ENCODE measurements around the gene MFAP1.
"Not testable (repeated sequence)": the region's sequence is repeated elsewhere in the genome, so short reads cannot be mapped to it uniquely, and the experiment has no call there.

The MFAP1 gene

GRCh38 chr15:43824302-43825246, at the start of gene MFAP1:
MFAP1 (minus strand) TSS chr15:43824690; CDS start chr15:43824569, 121 bp downstream.
- POLR2A ChIA-PET = interaction anchor here (0.6 to 1.3 kb wide), 9 partner anchors 8 to 306 kb away, joined by 3 to 7 read pairs (median 4); partner anchors contain the start of genes ELL3, HYPK and SERINC4
- peak; percentile 93 for DNase-seq (ENCODE audit: extremely low spot score)
- CTCF ChIA-PET = interaction anchor here (1.5 to 7.4 kb wide), 3 partner anchors 14 to 48 kb away, joined by 4 to 42 read pairs (median 5); partner anchors contain the start of gene ELL3
- TF ChIP-seq, protein P1, sequence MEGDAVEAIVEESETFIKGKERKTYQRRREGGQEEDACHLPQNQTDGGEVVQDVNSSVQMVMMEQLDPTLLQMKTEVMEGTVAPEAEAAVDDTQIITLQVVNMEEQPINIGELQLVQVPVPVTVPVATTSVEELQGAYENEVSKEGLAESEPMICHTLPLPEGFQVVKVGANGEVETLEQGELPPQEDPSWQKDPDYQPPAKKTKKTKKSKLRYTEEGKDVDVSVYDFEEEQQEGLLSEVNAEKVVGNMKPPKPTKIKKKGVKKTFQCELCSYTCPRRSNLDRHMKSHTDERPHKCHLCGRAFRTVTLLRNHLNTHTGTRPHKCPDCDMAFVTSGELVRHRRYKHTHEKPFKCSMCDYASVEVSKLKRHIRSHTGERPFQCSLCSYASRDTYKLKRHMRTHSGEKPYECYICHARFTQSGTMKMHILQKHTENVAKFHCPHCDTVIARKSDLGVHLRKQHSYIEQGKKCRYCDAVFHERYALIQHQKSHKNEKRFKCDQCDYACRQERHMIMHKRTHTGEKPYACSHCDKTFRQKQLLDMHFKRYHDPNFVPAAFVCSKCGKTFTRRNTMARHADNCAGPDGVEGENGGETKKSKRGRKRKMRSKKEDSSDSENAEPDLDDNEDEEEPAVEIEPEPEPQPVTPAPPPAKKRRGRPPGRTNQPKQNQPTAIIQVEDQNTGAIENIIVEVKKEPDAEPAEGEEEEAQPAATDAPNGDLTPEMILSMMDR (IDR thresholded peaks at IDR 0.05; ENCODE audit: control extremely low read depth, extremely low read depth, low read depth, missing control alignments) = no peak

GRCh38 chr15:43873651-43874050, 49.2 kb upstream of the MFAP1 start:
- ChIA-PET CTCF (no interaction called here), POLR2A (no interaction called here)
- no peak for DNase-seq (ENCODE audit: extremely low spot score)
- TF ChIP-seq, protein P1 (IDR thresholded peaks at IDR 0.05; ENCODE audit: control extremely low read depth, extremely low read depth, low read depth, missing control alignments) = no peak

DNA sequence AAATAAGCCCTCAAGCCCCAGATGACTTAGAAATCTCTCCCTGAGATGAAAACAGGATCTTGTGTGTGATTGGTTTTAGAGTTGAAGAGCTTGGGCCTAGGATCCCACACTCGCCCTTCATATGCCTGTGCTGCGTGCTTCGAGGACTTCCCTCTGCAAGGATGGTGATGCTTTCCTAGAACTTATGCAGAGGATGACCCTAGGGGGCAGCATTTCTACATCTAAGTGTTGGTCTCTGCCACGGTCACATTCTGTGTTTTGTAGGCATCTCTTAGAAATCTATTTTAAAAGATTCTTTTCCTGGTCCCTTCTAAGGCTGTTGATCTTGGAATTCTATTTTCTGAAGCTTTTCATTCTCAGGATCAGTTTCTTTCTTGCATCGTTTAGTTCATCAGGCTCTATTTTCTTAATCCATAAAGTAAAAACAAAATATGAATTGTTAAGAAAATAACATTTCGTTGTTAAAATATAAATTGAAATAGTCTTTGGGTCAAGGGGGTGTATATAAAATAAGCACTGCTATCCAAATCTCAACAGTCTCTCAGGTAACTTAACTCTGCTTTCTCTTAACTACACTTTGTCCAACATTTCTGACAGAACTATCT, 48.0 kb upstream of the MFAP1 start:
- ChIA-PET POLR2A (no interaction called here), CTCF (interaction anchor here (0.6 to 1.6 kb wide), 6 partner anchors 9 to 19 kb away, joined by 3 to 5 read pairs (median 4); no protein-coding TSS in a partner anchor)
- DNase-seq (ENCODE audit: extremely low spot score) = peak; percentile 32
- TF ChIP-seq, protein P1 (IDR thresholded peaks at IDR 0.05; ENCODE audit: control extremely low read depth, extremely low read depth, low read depth, missing control alignments) = peak; percentile 18

DNA sequence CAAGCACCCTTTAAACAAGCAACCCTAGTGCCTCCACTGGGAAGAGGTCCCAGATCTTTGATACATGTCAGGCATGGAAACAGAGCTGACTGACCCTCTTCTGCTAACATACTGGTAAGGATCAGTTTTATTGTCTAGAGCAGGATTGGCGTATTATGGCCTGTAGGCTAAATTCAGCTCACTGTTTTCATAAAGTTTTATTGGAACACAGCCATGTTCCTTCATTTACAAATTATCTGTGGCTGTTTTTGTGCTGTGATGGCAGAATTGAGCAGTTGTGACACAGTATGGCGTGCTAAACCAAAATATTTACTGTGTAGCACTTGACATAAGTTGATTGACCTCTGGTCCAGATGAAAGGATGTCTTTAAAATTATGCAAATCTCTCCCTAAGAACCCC, 47.3 kb upstream of the MFAP1 start:
- POLR2A ChIA-PET = no interaction called here
- DNase-seq (ENCODE audit: extremely low spot score) = no peak

DNA sequence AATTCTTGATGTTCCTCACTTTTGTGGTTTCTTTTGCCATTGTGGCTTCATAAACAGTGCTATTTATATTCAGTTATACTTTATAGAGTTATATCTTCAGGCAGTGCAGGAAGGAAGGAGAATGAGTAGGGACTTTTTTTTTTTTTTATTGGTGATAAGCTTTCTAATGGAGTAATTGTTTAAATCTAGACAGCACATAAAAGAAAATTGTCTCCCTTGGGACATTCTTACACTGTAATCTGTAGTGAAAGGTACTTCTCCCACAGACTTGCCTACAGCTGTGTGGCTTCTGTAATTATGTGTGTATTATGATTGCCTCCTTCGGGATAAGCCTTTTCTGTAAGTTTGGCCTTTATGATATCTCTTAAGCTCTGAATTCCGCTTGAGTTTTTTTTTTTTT, 43.9 kb upstream of the MFAP1 start:
- ChIA-PET CTCF (interaction anchor here (1.0 to 1.2 kb wide), 5 partner anchors 10 to 165 kb away, joined by 3 read pairs; no protein-coding TSS in a partner anchor), POLR2A (no interaction called here)
- TF ChIP-seq, protein P1 (IDR thresholded peaks at IDR 0.05; ENCODE audit: control extremely low read depth, extremely low read depth, low read depth, missing control alignments) = no peak
- no peak for DNase-seq (ENCODE audit: extremely low spot score)

More for the DNA sequence above, 47.3 kb upstream of the MFAP1 start:
- TF ChIP-seq, protein P1 (IDR thresholded peaks at IDR 0.05; ENCODE audit: control extremely low read depth, extremely low read depth, low read depth, missing control alignments) = no peak
- CTCF ChIA-PET = interaction anchor here (1.3 to 1.6 kb wide), 2 partner anchors 10 to 19 kb away, joined by 5 read pairs; no protein-coding TSS in a partner anchor

DNA sequence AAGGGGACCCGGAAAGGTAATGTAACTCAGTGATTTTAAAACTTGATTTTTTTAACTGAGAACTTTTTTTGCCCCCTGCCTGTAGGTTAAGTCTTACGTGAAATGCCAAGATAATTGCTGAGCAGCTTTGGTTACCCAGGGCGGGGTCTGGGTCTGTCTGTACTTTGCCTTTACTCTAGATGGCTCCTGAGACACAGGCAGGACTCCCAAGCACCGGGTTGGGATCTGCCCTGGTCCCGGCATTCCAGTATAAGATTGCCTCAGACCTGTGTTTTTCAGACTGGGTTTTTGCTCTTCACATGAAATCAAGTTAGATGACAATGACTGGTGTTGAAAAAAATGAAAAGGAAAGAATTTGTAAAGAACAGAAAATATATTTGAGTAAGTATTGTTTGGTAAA, 42.6 kb upstream of the MFAP1 start:
- TF ChIP-seq, protein P1 (IDR thresholded peaks at IDR 0.05; ENCODE audit: control extremely low read depth, extremely low read depth, low read depth, missing control alignments) = no peak
- POLR2A ChIA-PET = no interaction called here
- no peak for DNase-seq (ENCODE audit: extremely low spot score)
- CTCF ChIA-PET = interaction anchor here (0.9 to 1.2 kb wide), 2 partner anchors 9 to 37 kb away, joined by 3 read pairs; no protein-coding TSS in a partner anchor

DNA sequence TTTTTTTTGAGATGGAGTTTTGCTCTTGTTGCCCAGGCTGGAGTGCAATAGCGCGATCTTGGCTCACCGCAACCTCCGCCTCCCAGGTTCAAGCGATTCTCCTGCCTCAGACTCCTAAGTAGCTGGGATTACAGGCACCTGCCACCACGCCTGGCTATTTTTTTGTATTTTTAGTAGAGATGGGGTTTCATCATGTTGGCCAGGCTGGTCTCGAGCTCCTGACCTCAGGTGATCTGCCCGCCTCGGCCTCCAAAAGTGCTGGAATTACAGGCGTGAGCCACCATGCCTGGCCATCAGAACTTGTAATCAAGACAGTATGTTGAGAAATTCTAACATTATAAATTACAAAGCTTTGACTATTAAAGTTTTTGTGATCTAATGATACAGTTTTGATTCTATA, 42.1 kb upstream of the MFAP1 start:
- CTCF ChIA-PET = interaction anchor here (0.9 kb wide), 1 partner anchor 10 kb away, joined by 3 read pairs; no protein-coding TSS in a partner anchor
- POLR2A ChIA-PET; DNase-seq (ENCODE audit: extremely low spot score): not testable (repeated sequence)
